WTC11 (cell line): ENCODE data around the gene MIR17HG. TPM values are rescaled to one million over a fixed set of nuclear protein-coding genes. Genes with fewer than 3 reads are reported as not detected.

Experiments
- ATAC-seq: fragments of 200-7000 bp; cut with Tn5 transposase; 2 replicates; pipeline ENCODE4 v1.10.0; 2021; ENCODE audit warnings: mild to moderate bottlenecking, moderate library complexity
- CTCF ChIA-PET: fragments of 300-600 bp; sonication (Branson Sonifier 250); formaldehyde crosslinking; loops from one replicate; lab custom pipeline; 2021; ENCODE audit warnings: antibody characterized with exemption; lab: Charles Lee
- POLR2A ChIA-PET: fragments of 350-600 bp; sonication (Branson Sonifier 250); formaldehyde crosslinking; loops from one replicate; lab custom pipeline; 2021; ENCODE audit warnings: antibody characterized with exemption; lab: Charles Lee
- DNase-seq: peaks from one replicate; pipeline ENCODE4 v3.0.0; 2021; ENCODE audit warnings: low spot score
- H3K27ac Mint-ChIP-seq: 2 replicates; pipeline ENCODE4 v1.8.0; 2021; ENCODE audit warnings: mixed read lengths
- H3K27me3 Mint-ChIP-seq: 2 replicates; pipeline ENCODE4 v1.8.0; 2021; ENCODE audit warnings: low read depth, mild to moderate bottlenecking, moderate library complexity, mixed read lengths
- H3K36me3 Mint-ChIP-seq: 2 replicates; pipeline ENCODE4 v1.8.0; 2021; ENCODE audit warnings: mixed read lengths
- H3K4me1 Mint-ChIP-seq: 2 replicates; pipeline ENCODE4 v1.8.0; 2022; ENCODE audit warnings: mixed read lengths
- H3K4me3 Mint-ChIP-seq: 2 replicates; pipeline ENCODE4 v1.8.0; 2021; ENCODE audit warnings: mild to moderate bottlenecking, moderate library complexity, mixed read lengths
- H3K9me3 Mint-ChIP-seq: 2 replicates; pipeline ENCODE4 v1.8.0; 2021; ENCODE audit warnings: mixed read lengths
- ATF1 ChIP-seq: sonication (generic); formaldehyde crosslinking; IDR thresholded peaks from 2 replicates; pipeline ENCODE4 v1.8.1; 2023; ENCODE audit warnings: mild to moderate bottlenecking, moderate library complexity, missing genetic modification reagents
- EMX1 ChIP-seq: fragments of 250-450 bp; sonication (Bioruptor Pico); IDR thresholded peaks from 2 replicates; pipeline ENCODE4 v1.8.0; 2021; ENCODE audit warnings: mild to moderate bottlenecking
- ETV6 ChIP-seq: sonication (generic); formaldehyde crosslinking; IDR thresholded peaks from 2 replicates; pipeline ENCODE4 v1.8.1; 2022; ENCODE audit warnings: mild to moderate bottlenecking, missing genetic modification reagents
- GABPB1 ChIP-seq: sonication (generic); formaldehyde crosslinking; IDR thresholded peaks from 2 replicates; pipeline ENCODE4 v1.8.1; 2023; ENCODE audit warnings: mild to moderate bottlenecking, missing genetic modification reagents
- GRHL2 ChIP-seq: fragments of 250-450 bp; sonication (Bioruptor Pico); IDR thresholded peaks from 2 replicates; pipeline ENCODE4 v1.8.0; 2022; ENCODE audit warnings: mild to moderate bottlenecking, moderate library complexity; ENCODE audit not compliant: insufficient replicate concordance, severe bottlenecking
- HMGA2 ChIP-seq: fragments of 250-450 bp; sonication (Bioruptor Pico); IDR thresholded peaks from 2 replicates; pipeline ENCODE4 v1.4.0; 2021; ENCODE audit warnings: mild to moderate bottlenecking, moderate library complexity
- JAZF1 ChIP-seq: fragments of 250-450 bp; sonication (Bioruptor Pico); IDR thresholded peaks from 2 replicates; pipeline ENCODE4 v1.9.0; 2021; ENCODE audit warnings: moderate library complexity, mild to moderate bottlenecking, inconsistent platforms
- PRRX2 ChIP-seq: fragments of 250-450 bp; sonication (Bioruptor Pico); IDR thresholded peaks from 2 replicates; pipeline ENCODE4 v1.8.0; 2021; ENCODE audit warnings: mild to moderate bottlenecking
- RORB ChIP-seq: fragments of 250-450 bp; sonication (Bioruptor Pico); IDR thresholded peaks from 2 replicates; pipeline ENCODE4 v1.9.0; 2021; ENCODE audit warnings: mild to moderate bottlenecking
- ZNF138 ChIP-seq: sonication (generic); formaldehyde crosslinking; conservative IDR thresholded peaks from 2 replicates; pipeline ENCODE4 v1.8.1; 2022; ENCODE audit warnings: mild to moderate bottlenecking, moderate library complexity, missing genetic modification reagents
- ZNF219 ChIP-seq: sonication (generic); formaldehyde crosslinking; IDR thresholded peaks from 2 replicates; pipeline ENCODE4 v1.8.0; 2023; ENCODE audit warnings: missing genetic modification reagents, mild to moderate bottlenecking, borderline replicate concordance
- total RNA-seq: library from RNA; stranded (reverse); gene quantifications from 3 replicates; pipeline ENCODE4 v1.2.3, GENCODE V29; 2021
- TF ChIP-seq, protein P1 (sequence below): sonication (generic); formaldehyde crosslinking; IDR thresholded peaks from 2 replicates; pipeline ENCODE4 v1.8.0; 2023; ENCODE audit warnings: mild to moderate bottlenecking, missing genetic modification reagents
- TF ChIP-seq, protein P2 (sequence below): sonication (generic); formaldehyde crosslinking; IDR thresholded peaks from 2 replicates; pipeline ENCODE4 v1.8.1; 2022; ENCODE audit warnings: mild to moderate bottlenecking, moderate library complexity, missing genetic modification reagents
- TF ChIP-seq, protein P3 (sequence below): fragments of 250-450 bp; sonication (Bioruptor Pico); IDR thresholded peaks from 2 replicates; pipeline ENCODE4 v1.8.0; 2021; ENCODE audit warnings: mild to moderate bottlenecking
- TF ChIP-seq, protein P4 (sequence below): fragments of 250-450 bp; sonication (Bioruptor Pico); IDR thresholded peaks from 2 replicates; pipeline ENCODE4 v1.9.0; 2021; ENCODE audit warnings: moderate library complexity, mild to moderate bottlenecking, inconsistent platforms, borderline replicate concordance
- TF ChIP-seq, protein P5 (sequence below): sonication (generic); formaldehyde crosslinking; IDR thresholded peaks from 2 replicates; pipeline ENCODE4 v1.8.0; 2022; ENCODE audit warnings: mild to moderate bottlenecking, missing genetic modification reagents
- TF ChIP-seq, protein P6 (sequence below): sonication (generic); formaldehyde crosslinking; IDR thresholded peaks from 2 replicates; pipeline ENCODE4 v1.8.0; 2023; ENCODE audit warnings: missing genetic modification reagents
- TF ChIP-seq, protein P7 (sequence below): sonication (generic); formaldehyde crosslinking; IDR thresholded peaks from 2 replicates; pipeline ENCODE4 v1.8.1; 2022; ENCODE audit warnings: low read depth, missing genetic modification reagents, borderline replicate concordance

MIR17HG gene
- total RNA-seq, 1 experiment from 2014 or later = 37.1 TPM

DNA sequence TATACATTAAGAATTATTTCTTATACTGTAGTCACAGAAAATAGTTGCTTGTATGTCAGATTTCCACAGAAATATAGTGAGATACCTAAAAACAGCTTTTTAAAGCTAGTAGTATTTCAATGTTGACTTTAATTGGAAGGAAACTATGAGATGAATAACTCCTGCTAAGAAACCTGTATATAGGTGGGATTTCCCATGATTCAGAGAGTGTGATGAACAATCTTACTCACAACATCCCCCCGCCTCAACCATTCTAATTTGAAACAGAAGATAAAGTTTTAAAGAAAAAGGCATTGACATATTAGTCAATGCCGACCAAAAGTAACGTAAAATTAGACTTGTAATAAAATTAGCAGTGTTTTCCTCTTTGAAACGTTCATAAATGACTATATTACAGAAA lies 1.4 kb upstream of the MIR17HG start:
- no peak overlapping the region for H3K27ac Mint-ChIP-seq
- TF ChIP-seq, protein P1, sequence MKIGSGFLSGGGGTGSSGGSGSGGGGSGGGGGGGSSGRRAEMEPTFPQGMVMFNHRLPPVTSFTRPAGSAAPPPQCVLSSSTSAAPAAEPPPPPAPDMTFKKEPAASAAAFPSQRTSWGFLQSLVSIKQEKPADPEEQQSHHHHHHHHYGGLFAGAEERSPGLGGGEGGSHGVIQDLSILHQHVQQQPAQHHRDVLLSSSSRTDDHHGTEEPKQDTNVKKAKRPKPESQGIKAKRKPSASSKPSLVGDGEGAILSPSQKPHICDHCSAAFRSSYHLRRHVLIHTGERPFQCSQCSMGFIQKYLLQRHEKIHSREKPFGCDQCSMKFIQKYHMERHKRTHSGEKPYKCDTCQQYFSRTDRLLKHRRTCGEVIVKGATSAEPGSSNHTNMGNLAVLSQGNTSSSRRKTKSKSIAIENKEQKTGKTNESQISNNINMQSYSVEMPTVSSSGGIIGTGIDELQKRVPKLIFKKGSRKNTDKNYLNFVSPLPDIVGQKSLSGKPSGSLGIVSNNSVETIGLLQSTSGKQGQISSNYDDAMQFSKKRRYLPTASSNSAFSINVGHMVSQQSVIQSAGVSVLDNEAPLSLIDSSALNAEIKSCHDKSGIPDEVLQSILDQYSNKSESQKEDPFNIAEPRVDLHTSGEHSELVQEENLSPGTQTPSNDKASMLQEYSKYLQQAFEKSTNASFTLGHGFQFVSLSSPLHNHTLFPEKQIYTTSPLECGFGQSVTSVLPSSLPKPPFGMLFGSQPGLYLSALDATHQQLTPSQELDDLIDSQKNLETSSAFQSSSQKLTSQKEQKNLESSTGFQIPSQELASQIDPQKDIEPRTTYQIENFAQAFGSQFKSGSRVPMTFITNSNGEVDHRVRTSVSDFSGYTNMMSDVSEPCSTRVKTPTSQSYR (CRISPR knock-in tag) = no peak
- no peak for TF ChIP-seq RORB (CRISPR knock-in tag)
- TF ChIP-seq, protein P2, sequence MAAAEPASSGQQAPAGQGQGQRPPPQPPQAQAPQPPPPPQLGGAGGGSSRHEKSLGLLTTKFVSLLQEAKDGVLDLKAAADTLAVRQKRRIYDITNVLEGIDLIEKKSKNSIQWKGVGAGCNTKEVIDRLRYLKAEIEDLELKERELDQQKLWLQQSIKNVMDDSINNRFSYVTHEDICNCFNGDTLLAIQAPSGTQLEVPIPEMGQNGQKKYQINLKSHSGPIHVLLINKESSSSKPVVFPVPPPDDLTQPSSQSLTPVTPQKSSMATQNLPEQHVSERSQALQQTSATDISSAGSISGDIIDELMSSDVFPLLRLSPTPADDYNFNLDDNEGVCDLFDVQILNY (CRISPR knock-in tag) = no peak
- TF ChIP-seq, protein P3, sequence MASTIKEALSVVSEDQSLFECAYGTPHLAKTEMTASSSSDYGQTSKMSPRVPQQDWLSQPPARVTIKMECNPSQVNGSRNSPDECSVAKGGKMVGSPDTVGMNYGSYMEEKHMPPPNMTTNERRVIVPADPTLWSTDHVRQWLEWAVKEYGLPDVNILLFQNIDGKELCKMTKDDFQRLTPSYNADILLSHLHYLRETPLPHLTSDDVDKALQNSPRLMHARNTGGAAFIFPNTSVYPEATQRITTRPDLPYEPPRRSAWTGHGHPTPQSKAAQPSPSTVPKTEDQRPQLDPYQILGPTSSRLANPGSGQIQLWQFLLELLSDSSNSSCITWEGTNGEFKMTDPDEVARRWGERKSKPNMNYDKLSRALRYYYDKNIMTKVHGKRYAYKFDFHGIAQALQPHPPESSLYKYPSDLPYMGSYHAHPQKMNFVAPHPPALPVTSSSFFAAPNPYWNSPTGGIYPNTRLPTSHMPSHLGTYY = no peak
- TF ChIP-seq ETV6 = no peak
- TF ChIP-seq HMGA2 (CRISPR knock-in tag) = no peak
- no peak for TF ChIP-seq JAZF1 (CRISPR knock-in tag)
- TF ChIP-seq, protein P4, sequence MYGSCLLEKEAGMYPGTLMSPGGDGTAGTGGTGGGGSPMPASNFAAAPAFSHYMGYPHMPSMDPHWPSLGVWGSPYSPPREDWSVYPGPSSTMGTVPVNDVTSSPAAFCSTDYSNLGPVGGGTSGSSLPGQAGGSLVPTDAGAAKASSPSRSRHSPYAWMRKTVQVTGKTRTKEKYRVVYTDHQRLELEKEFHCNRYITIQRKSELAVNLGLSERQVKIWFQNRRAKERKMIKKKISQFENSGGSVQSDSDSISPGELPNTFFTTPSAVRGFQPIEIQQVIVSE (CRISPR knock-in tag) = no peak
- TF ChIP-seq ZNF219 (CRISPR knock-in tag) = no peak
- no peak for TF ChIP-seq PRRX2 (CRISPR knock-in tag)
- TF ChIP-seq, protein P5, sequence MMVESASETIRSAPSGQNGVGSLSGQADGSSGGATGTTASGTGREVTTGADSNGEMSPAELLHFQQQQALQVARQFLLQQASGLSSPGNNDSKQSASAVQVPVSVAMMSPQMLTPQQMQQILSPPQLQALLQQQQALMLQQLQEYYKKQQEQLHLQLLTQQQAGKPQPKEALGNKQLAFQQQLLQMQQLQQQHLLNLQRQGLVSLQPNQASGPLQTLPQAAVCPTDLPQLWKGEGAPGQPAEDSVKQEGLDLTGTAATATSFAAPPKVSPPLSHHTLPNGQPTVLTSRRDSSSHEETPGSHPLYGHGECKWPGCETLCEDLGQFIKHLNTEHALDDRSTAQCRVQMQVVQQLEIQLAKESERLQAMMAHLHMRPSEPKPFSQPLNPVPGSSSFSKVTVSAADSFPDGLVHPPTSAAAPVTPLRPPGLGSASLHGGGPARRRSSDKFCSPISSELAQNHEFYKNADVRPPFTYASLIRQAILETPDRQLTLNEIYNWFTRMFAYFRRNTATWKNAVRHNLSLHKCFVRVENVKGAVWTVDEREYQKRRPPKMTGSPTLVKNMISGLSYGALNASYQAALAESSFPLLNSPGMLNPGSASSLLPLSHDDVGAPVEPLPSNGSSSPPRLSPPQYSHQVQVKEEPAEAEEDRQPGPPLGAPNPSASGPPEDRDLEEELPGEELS = no peak
- TF ChIP-seq GRHL2 (CRISPR knock-in tag) = no peak
- no peak for TF ChIP-seq ZNF138 (CRISPR knock-in tag)
- TF ChIP-seq, protein P6, sequence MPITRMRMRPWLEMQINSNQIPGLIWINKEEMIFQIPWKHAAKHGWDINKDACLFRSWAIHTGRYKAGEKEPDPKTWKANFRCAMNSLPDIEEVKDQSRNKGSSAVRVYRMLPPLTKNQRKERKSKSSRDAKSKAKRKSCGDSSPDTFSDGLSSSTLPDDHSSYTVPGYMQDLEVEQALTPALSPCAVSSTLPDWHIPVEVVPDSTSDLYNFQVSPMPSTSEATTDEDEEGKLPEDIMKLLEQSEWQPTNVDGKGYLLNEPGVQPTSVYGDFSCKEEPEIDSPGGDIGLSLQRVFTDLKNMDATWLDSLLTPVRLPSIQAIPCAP (CRISPR knock-in tag) = no peak
- no peak for TF ChIP-seq EMX1 (CRISPR knock-in tag)
- no peak for TF ChIP-seq GABPB1 (CRISPR knock-in tag)
- no peak overlapping the region for H3K4me3 Mint-ChIP-seq
- peaks cover 22% of the 10 kb centered on the region for H3K4me1 Mint-ChIP-seq
- ATAC-seq = no peak
- ChIA-PET CTCF (interaction anchor here (1.0 to 1.6 kb wide), 3 partner anchors 33 to 436 kb away, joined by 3 to 5 read pairs (median 4); no protein-coding TSS in a partner anchor), POLR2A (no interaction called here)
- no peaks in the 10 kb centered on the region for H3K9me3 Mint-ChIP-seq
- no peak for DNase-seq
- H3K27me3 Mint-ChIP-seq = peaks cover 6% of the 10 kb centered on the region; the same call in 1 of the 2 replicates
- H3K36me3 Mint-ChIP-seq = peaks cover 22% of the 10 kb centered on the region

DNA sequence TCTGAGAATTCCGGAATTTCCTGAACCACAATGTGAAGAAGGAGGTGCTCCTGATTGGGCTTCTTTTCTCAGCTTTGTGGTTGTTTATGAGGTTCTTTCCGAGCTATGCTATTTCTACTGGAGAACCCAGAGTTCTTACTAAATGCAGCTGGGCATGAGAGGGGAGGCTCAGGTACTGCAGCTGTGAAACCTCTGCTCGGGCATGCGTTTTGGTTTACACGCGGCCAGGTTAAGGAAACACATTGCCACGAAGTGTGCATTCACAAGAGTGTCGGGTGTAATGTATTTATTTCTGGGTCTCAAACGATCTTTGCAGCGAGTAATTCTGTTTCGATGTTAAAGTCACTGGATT lies 661 bp upstream of the MIR17HG start:
- CTCF ChIA-PET = interaction anchor here (1.0 to 1.6 kb wide), 3 partner anchors 33 to 435 kb away, joined by 3 to 5 read pairs (median 4); no protein-coding TSS in a partner anchor
- Mint-ChIP-seq H3K9me3 (no peaks in the 10 kb centered on the region), H3K27ac (peak overlapping the region; percentile 96), H3K4me1 (peaks cover 30% of the 10 kb centered on the region), H3K4me3 (peak overlapping the region; percentile 88), H3K27me3 (peaks cover 5% of the 10 kb centered on the region; the same call in 1 of the 2 replicates), H3K36me3 (peaks cover 29% of the 10 kb centered on the region)
- DNase-seq (peak; percentile 17), ATAC-seq (peak; percentile 15)
- POLR2A ChIA-PET = interaction anchor here (0.9 to 1.0 kb wide), 2 partner anchors 11 to 92 kb away, joined by 3 read pairs; no protein-coding TSS in a partner anchor
- no peak for TF ChIP-seq ZNF219 (CRISPR knock-in tag)
- no peak for TF ChIP-seq ATF1
- TF ChIP-seq, protein P7, sequence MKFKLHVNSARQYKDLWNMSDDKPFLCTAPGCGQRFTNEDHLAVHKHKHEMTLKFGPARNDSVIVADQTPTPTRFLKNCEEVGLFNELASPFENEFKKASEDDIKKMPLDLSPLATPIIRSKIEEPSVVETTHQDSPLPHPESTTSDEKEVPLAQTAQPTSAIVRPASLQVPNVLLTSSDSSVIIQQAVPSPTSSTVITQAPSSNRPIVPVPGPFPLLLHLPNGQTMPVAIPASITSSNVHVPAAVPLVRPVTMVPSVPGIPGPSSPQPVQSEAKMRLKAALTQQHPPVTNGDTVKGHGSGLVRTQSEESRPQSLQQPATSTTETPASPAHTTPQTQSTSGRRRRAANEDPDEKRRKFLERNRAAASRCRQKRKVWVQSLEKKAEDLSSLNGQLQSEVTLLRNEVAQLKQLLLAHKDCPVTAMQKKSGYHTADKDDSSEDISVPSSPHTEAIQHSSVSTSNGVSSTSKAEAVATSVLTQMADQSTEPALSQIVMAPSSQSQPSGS = no peak
